ENCODE measurements around the gene C9orf152.
A peak's percentile ranks its signal among the peaks of the same experiment; 100 is the strongest.

The C9orf152 gene

DNA sequence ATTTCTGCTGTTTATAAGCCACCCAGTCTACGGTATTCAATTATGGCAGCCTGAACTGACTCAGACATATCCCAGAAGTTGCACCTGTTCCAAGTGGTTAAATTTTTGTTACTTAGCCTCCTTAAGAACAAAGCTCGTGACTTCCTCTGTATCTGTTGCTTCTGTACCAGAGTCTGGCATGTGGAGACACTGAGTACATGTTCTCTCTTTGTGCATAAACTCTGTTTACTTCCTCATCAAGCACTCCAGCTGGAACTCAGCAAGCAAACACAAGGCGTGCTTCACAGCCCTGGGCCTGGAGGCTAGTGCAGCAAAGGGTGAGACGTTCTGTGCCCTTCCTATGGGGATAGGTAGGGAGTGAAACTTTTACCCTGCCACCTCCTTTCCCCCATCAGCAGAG, 19.0 kb downstream of the C9orf152 start:
- Histone ChIP-seq H4K20me1 (ENCODE audit: insufficient read depth, low read length, poor library complexity, severe bottlenecking) (no peaks in the 10 kb centered on the region), H3F3A (ENCODE audit: low read depth) (no peaks in the 10 kb centered on the region), H3K9me2 (replicated peaks; ENCODE audit: low read depth, low read length) (no peaks in the 10 kb centered on the region), H3K4me3 (ENCODE audit: low read length, poor library complexity, severe bottlenecking) (no peak overlapping the region), H3K4me2 (ENCODE audit: low read depth, low read length, poor library complexity, severe bottlenecking) (no peak overlapping the region), H3K4me1 (ENCODE audit: insufficient read depth, low read length, poor library complexity, severe bottlenecking) (no peaks in the 10 kb centered on the region), H3K9ac (ENCODE audit: low read depth, low read length, poor library complexity, severe bottlenecking) (no peak overlapping the region), H3K27me3 (ENCODE audit: insufficient read depth, low read length, poor library complexity, severe bottlenecking) (no peaks in the 10 kb centered on the region), H3K36me3 (ENCODE audit: insufficient read depth, low read length) (no peaks in the 10 kb centered on the region), H3K9me3 (ENCODE audit: insufficient read depth, low read depth, low read length) (no peaks in the 10 kb centered on the region), H3K79me2 (ENCODE audit: insufficient read depth, low read length) (no peaks in the 10 kb centered on the region), H2AFZ (ENCODE audit: low read length) (peak overlapping the region; percentile 59)
- TF ChIP-seq CTCF (conservative IDR thresholded peaks at IDR 0.05; ENCODE audit: low read length) (no peak), EZH2phosphoT487 (IDR thresholded peaks at IDR 0.05; ENCODE audit: borderline replicate concordance) (no peak)

- Histone ChIP-seq H3K4me2 (ENCODE audit: low read depth, low read length, poor library complexity, severe bottlenecking) (no peak overlapping the region), H3K4me1 (ENCODE audit: insufficient read depth, low read length, poor library complexity, severe bottlenecking) (no peaks in the 10 kb centered on the region), H3K9me3 (ENCODE audit: insufficient read depth, low read depth, low read length) (no peaks in the 10 kb centered on the region), H4K20me1 (ENCODE audit: insufficient read depth, low read length, poor library complexity, severe bottlenecking) (no peaks in the 10 kb centered on the region), H3K4me3 (ENCODE audit: low read length, poor library complexity, severe bottlenecking) (no peak overlapping the region), H3K79me2 (ENCODE audit: insufficient read depth, low read length) (no peaks in the 10 kb centered on the region), H3F3A (ENCODE audit: low read depth) (no peaks in the 10 kb centered on the region), H3K27me3 (ENCODE audit: insufficient read depth, low read length, poor library complexity, severe bottlenecking) (no peaks in the 10 kb centered on the region), H3K9me2 (replicated peaks; ENCODE audit: low read depth, low read length) (no peaks in the 10 kb centered on the region), H2AFZ (ENCODE audit: low read length) (no peak overlapping the region), H3K36me3 (ENCODE audit: insufficient read depth, low read length) (no peaks in the 10 kb centered on the region), H3K9ac (ENCODE audit: low read depth, low read length, poor library complexity, severe bottlenecking) (no peak overlapping the region)
- no peak for TF ChIP-seq EZH2phosphoT487 (IDR thresholded peaks at IDR 0.05; ENCODE audit: borderline replicate concordance)
- no peak for TF ChIP-seq CTCF (conservative IDR thresholded peaks at IDR 0.05; ENCODE audit: low read length)
Measured at GRCh38 chr9:110188101-110188500, 19.9 kb downstream of the C9orf152 start.

- no peak overlapping the region for H3K4me2 ChIP-seq (ENCODE audit: low read depth, low read length, poor library complexity, severe bottlenecking)
- no peaks in the 10 kb centered on the region for H3K27me3 ChIP-seq (ENCODE audit: insufficient read depth, low read length, poor library complexity, severe bottlenecking)
Measured at GRCh38 chr9:110187126-110187525, 20.8 kb downstream of the C9orf152 start.

More at GRCh38 chr9:110187126-110187525, 20.8 kb downstream of the C9orf152 start:
- H3K4me1 ChIP-seq (ENCODE audit: insufficient read depth, low read length, poor library complexity, severe bottlenecking) = no peaks in the 10 kb centered on the region
- H4K20me1 ChIP-seq (ENCODE audit: insufficient read depth, low read length, poor library complexity, severe bottlenecking) = no peaks in the 10 kb centered on the region
- H3K36me3 ChIP-seq (ENCODE audit: insufficient read depth, low read length) = no peaks in the 10 kb centered on the region
- H3K79me2 ChIP-seq (ENCODE audit: insufficient read depth, low read length) = no peaks in the 10 kb centered on the region
- no peak overlapping the region for H2AFZ ChIP-seq (ENCODE audit: low read length)
- H3K9ac ChIP-seq (ENCODE audit: low read depth, low read length, poor library complexity, severe bottlenecking) = no peak overlapping the region
- no peak overlapping the region for H3K4me3 ChIP-seq (ENCODE audit: low read length, poor library complexity, severe bottlenecking)
- no peaks in the 10 kb centered on the region for H3F3A ChIP-seq (ENCODE audit: low read depth)
- no peaks in the 10 kb centered on the region for H3K9me3 ChIP-seq (ENCODE audit: insufficient read depth, low read depth, low read length)
- no peaks in the 10 kb centered on the region for H3K9me2 ChIP-seq (replicated peaks; ENCODE audit: low read depth, low read length)
- TF ChIP-seq CTCF (conservative IDR thresholded peaks at IDR 0.05; ENCODE audit: low read length) (no peak), EZH2phosphoT487 (IDR thresholded peaks at IDR 0.05; ENCODE audit: borderline replicate concordance) (no peak)

All from Loucy (cell line).